SK-N-SH treated with all-trans-retinoic acid at 6 μM for 48 hours (cell line): ENCODE results near the gene STX12.

Experiments used
- RARB ChIP-seq: fragments of 250-450 bp; sonication (Bioruptor Pico); IDR thresholded peaks from 2 replicates; pipeline ENCODE4 v1.8.0; 2021; ENCODE audit warnings: mild to moderate bottlenecking, moderate library complexity
- TCF4 ChIP-seq: fragments of 250-450 bp; sonication (Bioruptor Pico); IDR thresholded peaks from 2 replicates; pipeline ENCODE4 v1.8.0; 2021; ENCODE audit warnings: mild to moderate bottlenecking, moderate library complexity, borderline replicate concordance
- TF ChIP-seq, protein P1 (sequence below): fragments of 250-450 bp; sonication (Bioruptor Pico); IDR thresholded peaks from 2 replicates; pipeline ENCODE4 v1.8.0; 2020; ENCODE audit warnings: mild to moderate bottlenecking, moderate library complexity, borderline replicate concordance

DNA sequence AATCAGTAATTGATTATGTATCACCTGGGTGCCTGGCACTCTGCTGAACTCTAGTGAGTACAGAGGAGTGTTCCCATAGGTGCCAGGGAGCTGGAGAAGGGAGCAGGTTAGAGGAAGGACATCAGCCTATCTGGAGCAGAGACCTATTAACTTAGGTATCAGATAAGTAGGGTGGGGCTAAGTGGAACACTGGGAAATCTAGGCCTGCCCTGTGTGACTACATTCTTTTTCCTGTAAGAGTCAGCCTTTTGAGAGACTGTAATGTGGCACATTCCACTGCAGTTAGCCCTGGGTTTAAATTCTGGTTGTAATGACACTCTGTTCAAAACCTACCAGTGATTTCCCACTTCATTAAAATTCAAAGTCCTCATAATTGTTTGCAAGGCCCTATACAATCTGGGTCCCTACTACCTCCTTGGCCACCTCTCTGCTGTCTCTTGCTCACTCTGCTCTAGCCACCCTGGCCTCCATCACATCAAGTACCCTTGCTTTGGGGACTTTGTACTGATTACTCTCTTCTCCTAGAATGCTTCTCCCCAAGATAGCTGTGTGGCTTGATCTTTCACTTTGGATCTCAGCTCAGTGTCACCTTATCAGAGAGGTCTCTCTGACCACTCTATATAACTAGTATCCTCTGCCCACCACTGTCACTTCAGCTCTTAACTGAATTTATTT is 12.9 kb downstream of the STX12 start:
- TF ChIP-seq, protein P1, sequence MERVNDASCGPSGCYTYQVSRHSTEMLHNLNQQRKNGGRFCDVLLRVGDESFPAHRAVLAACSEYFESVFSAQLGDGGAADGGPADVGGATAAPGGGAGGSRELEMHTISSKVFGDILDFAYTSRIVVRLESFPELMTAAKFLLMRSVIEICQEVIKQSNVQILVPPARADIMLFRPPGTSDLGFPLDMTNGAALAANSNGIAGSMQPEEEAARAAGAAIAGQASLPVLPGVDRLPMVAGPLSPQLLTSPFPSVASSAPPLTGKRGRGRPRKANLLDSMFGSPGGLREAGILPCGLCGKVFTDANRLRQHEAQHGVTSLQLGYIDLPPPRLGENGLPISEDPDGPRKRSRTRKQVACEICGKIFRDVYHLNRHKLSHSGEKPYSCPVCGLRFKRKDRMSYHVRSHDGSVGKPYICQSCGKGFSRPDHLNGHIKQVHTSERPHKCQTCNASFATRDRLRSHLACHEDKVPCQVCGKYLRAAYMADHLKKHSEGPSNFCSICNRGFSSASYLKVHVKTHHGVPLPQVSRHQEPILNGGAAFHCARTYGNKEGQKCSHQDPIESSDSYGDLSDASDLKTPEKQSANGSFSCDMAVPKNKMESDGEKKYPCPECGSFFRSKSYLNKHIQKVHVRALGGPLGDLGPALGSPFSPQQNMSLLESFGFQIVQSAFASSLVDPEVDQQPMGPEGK (CRISPR knock-in tag) = no peak
- TF ChIP-seq TCF4 (CRISPR knock-in tag) (no peak), RARB (CRISPR knock-in tag) (no peak)
